Thyroid gland (tissue), 4 donors: ENCODE results near the gene TMPO. TPM values are rescaled to one million over a fixed set of nuclear protein-coding genes. Genes with fewer than 3 reads are reported as not detected.
"Not testable (repeated sequence)": the region's sequence is repeated elsewhere in the genome, so short reads cannot be mapped to it uniquely, and the experiment has no call there.

Source experiments
- DNase-seq, 2 donors: peaks; one replicate each; pipeline ENCODE4 v3.0.0-alpha.2; 2019
- H3K27ac ChIP-seq, 3 donors: fragments of 200-600 bp; sonication (generic); 1 replicate in 2 of 3; 2 replicates in 1 of 3; pipeline ENCODE4 v1.5.1; 2016 to 2019; ENCODE audit warnings: mild to moderate bottlenecking in 1 of 3, moderate library complexity in 1 of 3
- H3K27me3 ChIP-seq: fragments of 200-600 bp; sonication (generic); one replicate; pipeline ENCODE4 v1.5.1; 2019
- H3K36me3 ChIP-seq, 2 donors: fragments of 200-600 bp; sonication (generic); one replicate each; pipeline ENCODE4 v1.5.1; 2016 to 2019
- H3K4me1 ChIP-seq, 2 donors: fragments of 200-600 bp; sonication (generic); one replicate each; pipeline ENCODE4 v1.5.1; 2017 to 2019
- H3K4me3 ChIP-seq, 3 donors: fragments of 200-600 bp; sonication (generic); replicated peaks in 1 of 3; 1 replicate in 2 of 3; 2 replicates in 1 of 3; pipeline ENCODE4 v1.5.1; 2016; ENCODE audit warnings: mild to moderate bottlenecking in 1 of 3
- H3K9me3 ChIP-seq: fragments of 200-600 bp; sonication (generic); one replicate; pipeline ENCODE4 v1.5.1; 2017
- POLR2A ChIP-seq, 2 donors: fragments of 450-650 bp; IDR thresholded peaks; one replicate each; pipeline ENCODE4 v1.6.1; 2017; ENCODE audit warnings: antibody characterized with exemption in 2 of 2, mild to moderate bottlenecking in 2 of 2, moderate library complexity in 1 of 2
- WGBS, 2 donors: methylation state at CpG; one replicate each; pipeline ENCODE4 v1.1.5; 2017; 5-methylcytosine and 5-hydroxymethylcytosine counted together
- intact Hi-C: fragments of 100-400 bp; cut with DNase I; formaldehyde crosslinking; loops from one replicate; pipeline ENCODE4 v1.15.1; 2023
- total RNA-seq, 4 donors: library from RNA; depleted of rRNA; stranded (reverse); fragments of >200 nt; gene quantifications; one replicate each; pipeline ENCODE4 v1.2.3, GENCODE V29; 2016
- TF ChIP-seq, protein P1 (sequence below), 6 experiments: fragments of 200-600 bp in 3 of 6; fragments of 450-650 bp in 3 of 6; sonication (generic) in 3 of 6; IDR thresholded peaks; one replicate each; pipeline ENCODE4 v1.5.1; 2016 to 2019; ENCODE audit warnings: antibody characterized with exemption in 6 of 6, mild to moderate bottlenecking in 2 of 6, inconsistent platforms in 1 of 6, moderate library complexity in 1 of 6

TMPO gene
- total RNA-seq, 4 donors from 2014 or later = 47.3 to 57.6 (median 55.6) TPM

DNA sequence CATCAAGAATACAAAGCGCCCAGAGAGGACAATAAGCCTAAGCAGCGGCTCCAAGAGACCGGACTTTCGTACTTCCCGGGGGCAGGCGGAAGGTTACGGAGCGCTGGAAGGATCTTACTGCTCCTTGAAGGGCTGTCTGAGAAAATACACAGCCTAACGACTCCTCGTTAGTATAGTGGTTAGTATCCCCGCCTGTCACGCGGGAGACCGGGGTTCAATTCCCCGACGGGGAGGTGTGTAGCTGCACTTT, 12.1 kb upstream of the TMPO start:
- Histone ChIP-seq H3K4me3 (peak overlapping the region in 2 of 3 donors; percentile 36 to 59), H3K27ac (peak overlapping the region; percentile 81 to 94 (median 93)), H3K27me3 (no peaks in the 10 kb centered on the region), H3K4me1 (no peaks in the 10 kb centered on the region), H3K9me3 (no peaks in the 10 kb centered on the region), H3K36me3 (no peaks in the 10 kb centered on the region)
- peak; percentile 88 to 91 for DNase-seq
- TF ChIP-seq, protein P1, sequence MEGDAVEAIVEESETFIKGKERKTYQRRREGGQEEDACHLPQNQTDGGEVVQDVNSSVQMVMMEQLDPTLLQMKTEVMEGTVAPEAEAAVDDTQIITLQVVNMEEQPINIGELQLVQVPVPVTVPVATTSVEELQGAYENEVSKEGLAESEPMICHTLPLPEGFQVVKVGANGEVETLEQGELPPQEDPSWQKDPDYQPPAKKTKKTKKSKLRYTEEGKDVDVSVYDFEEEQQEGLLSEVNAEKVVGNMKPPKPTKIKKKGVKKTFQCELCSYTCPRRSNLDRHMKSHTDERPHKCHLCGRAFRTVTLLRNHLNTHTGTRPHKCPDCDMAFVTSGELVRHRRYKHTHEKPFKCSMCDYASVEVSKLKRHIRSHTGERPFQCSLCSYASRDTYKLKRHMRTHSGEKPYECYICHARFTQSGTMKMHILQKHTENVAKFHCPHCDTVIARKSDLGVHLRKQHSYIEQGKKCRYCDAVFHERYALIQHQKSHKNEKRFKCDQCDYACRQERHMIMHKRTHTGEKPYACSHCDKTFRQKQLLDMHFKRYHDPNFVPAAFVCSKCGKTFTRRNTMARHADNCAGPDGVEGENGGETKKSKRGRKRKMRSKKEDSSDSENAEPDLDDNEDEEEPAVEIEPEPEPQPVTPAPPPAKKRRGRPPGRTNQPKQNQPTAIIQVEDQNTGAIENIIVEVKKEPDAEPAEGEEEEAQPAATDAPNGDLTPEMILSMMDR (IDR thresholded peaks at IDR 0.05) = no peak
- no peak for TF ChIP-seq POLR2A (IDR thresholded peaks at IDR 0.05)
- 0% methylated on average over 16 of the region's 16 CpGs for WGBS, 2 donors
- intact Hi-C loops = no loop called here

DNA sequence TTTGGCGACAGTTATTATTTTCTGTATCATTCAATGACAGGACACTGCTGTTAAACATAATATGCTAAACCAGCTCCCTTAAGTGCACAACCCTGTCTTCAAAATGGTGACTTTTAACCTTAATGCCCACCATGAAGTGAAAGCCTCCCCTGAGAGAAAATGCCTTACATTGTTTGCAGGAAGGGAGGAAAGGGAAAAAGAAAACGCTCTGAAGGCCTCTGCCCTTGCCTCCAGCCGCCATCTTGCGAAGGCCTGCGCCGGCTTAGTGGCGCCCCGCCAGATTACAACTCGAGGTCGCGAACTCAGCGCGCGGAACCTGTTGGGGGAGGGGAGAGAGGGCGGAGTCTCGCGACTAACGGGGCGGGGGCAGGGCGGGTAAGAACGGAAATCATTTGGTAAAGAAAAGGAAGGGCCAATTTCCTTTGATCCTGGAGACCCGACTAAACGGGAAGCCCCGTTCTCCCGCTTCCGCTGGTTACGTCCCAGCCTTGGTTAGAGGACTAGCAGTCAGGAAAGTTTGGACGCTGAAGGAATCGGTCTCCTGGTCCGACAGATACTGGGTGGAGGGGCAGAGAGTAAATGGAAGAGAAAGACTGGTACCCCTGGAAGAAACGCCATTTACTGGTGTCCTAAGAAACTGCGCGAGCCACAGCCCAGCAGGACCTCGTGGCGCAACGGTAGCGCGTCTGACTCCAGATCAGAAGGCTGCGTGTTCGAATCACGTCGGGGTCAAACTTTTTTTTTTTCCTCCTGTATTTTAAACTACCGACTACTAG, 11.6 kb upstream of the TMPO start:
- WGBS, 2 donors = 1% methylated on average over 43 of the region's 43 CpGs
- peak overlapping the region; percentile 81 to 94 (median 93) for H3K27ac ChIP-seq
- H3K36me3 ChIP-seq = no peaks in the 10 kb centered on the region
- H3K4me3 ChIP-seq = peak overlapping the region in 2 of 3 donors; percentile 36 to 59
- no peaks in the 10 kb centered on the region for H3K4me1 ChIP-seq
- H3K9me3 ChIP-seq = no peaks in the 10 kb centered on the region
- peak in 1 of 2 donors; percentile 54 for TF ChIP-seq POLR2A (IDR thresholded peaks at IDR 0.05)
- TF ChIP-seq, protein P1 (IDR thresholded peaks at IDR 0.05) = no peak
- DNase-seq = peak; percentile 89 to 93
- intact Hi-C loops = no loop called here
- no peaks in the 10 kb centered on the region for H3K27me3 ChIP-seq

DNA sequence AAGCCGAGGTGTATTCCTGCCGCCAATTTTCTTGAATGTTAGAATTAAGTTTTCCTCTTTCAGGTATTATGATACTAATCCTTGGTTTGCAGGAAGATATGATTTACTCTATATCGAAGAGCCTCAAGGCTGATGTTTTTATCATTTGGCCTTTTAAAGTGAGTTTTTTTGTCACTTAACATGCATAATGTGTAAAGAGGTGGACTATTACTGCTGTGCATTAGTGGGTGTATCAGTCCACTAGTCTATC, 11.1 kb upstream of the TMPO start:
- Histone ChIP-seq H3K9me3 (no peaks in the 10 kb centered on the region), H3K36me3 (no peaks in the 10 kb centered on the region), H3K27me3 (no peaks in the 10 kb centered on the region), H3K4me3 (peak overlapping the region in 2 of 3 donors; percentile 36 to 59), H3K27ac (peak overlapping the region; percentile 81 to 94 (median 93)), H3K4me1 (no peaks in the 10 kb centered on the region)
- no peak for DNase-seq
- 26 to 31% methylated on average over 3 of the region's 3 CpGs for WGBS, 2 donors
- no peak for TF ChIP-seq POLR2A (IDR thresholded peaks at IDR 0.05)
- TF ChIP-seq, protein P1 (IDR thresholded peaks at IDR 0.05) = no peak
- intact Hi-C loops = no loop called here

DNA sequence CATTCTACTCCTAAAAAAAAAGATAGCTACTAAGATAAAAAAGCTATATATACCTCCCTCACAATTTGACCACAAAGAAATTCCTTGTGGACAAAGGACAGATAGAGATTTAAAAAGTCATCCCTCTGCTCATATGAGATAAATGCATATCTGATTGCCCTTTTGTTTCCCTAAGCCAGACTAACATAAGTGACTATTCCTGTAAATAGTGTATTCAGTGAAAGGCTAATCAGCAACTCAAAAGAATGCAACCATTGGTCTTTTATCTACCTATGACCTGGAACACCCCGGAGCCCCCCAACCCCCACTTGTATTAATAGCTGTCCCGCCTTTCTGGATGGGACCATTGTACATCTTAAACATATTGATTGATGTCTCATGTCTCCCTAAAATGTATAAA, 6.3 kb upstream of the TMPO start:
- no peak for DNase-seq
- intact Hi-C loops = no loop called here
- no peak overlapping the region for H3K4me3 ChIP-seq
- no peak for TF ChIP-seq POLR2A (IDR thresholded peaks at IDR 0.05)
- TF ChIP-seq, protein P1 (IDR thresholded peaks at IDR 0.05) = no peak
- no peaks in the 10 kb centered on the region for H3K9me3 ChIP-seq
- H3K27me3 ChIP-seq = no peaks in the 10 kb centered on the region
- 80% methylated on average over 2 of the region's 2 CpGs for WGBS, 2 donors
- no peaks in the 10 kb centered on the region for H3K4me1 ChIP-seq
- no peak overlapping the region for H3K27ac ChIP-seq
- no peaks in the 10 kb centered on the region for H3K36me3 ChIP-seq

DNA sequence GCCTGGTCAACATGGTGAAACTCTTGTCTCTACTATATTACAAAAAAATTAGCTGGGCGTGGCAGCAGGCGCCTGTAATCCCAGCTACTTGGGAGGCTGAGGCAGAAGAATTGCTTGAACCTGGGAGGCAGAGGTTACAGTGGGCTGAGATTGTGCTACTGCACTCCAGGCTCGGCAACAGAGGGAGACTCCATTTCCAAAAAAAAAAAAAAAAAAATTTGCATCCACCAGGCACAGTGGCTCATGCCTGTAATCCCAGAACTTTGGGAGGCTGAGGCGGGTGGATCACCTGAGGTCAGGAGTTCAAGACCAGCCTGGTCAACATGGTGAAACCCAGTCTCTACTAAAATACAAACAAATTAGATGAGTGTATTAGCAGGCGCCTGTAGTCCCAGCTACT, 3.6 kb upstream of the TMPO start:
- not testable (repeated sequence) for H3K27ac ChIP-seq, H3K4me1 ChIP-seq, H3K36me3 ChIP-seq, H3K27me3 ChIP-seq, H3K9me3 ChIP-seq, DNase-seq, H3K4me3 ChIP-seq
- intact Hi-C loops = loop anchor here (10.0 kb wide), 1 partner anchor 87 kb away; no protein-coding TSS in a partner anchor
- WGBS, 2 donors = 94 to 95% methylated on average over 5 of the region's 5 CpGs
